NCI-H2196 treated with DMSO at 0.1 percent for 48 hours (cell line): ENCODE measurements around the gene TMCO4.

Experiments
- DNase-seq: peaks from one replicate; lab custom pipeline; 2025; ENCODE audit not compliant: unreplicated experiment; lab: John Stamatoyannopoulos, UW

TMCO4 gene

GRCh38 chr1:19723874-19724273 is 75.8 kb downstream of the TMCO4 start:
- DNase-seq, result no peak

- no peak for DNase-seq
These were observed 78.7 kb downstream of the TMCO4 start for GRCh38 chr1:19720973-19721372.

- DNase-seq, result no peak
These were observed 79.5 kb downstream of the TMCO4 start for GRCh38 chr1:19720174-19720573.

GRCh38 chr1:19717467-19717866 is 82.2 kb downstream of the TMCO4 start:
- DNase-seq, result no peak

GRCh38 chr1:19715334-19716203 is 84.1 kb downstream of the TMCO4 start:
- DNase-seq, result peak; percentile 95

GRCh38 chr1:19712928-19713327 is 86.8 kb downstream of the TMCO4 start:
- DNase-seq, result no peak

- DNase-seq, result no peak
These were observed 88.7 kb downstream of the TMCO4 start for GRCh38 chr1:19710825-19711611.

GRCh38 chr1:19709260-19709793 is 90.4 kb downstream of the TMCO4 start:
- no peak for DNase-seq

- DNase-seq, result no peak
These were observed 91.1 kb downstream of the TMCO4 start for GRCh38 chr1:19708567-19709110.

- DNase-seq, result no peak
These were observed 93.6 kb downstream of the TMCO4 start for GRCh38 chr1:19706136-19706535.

- DNase-seq, result no peak
These were observed 94.3 kb downstream of the TMCO4 start for GRCh38 chr1:19705464-19705863.

GRCh38 chr1:19704247-19705113 is 95.2 kb downstream of the TMCO4 start:
- DNase-seq, result peak; percentile 68

GRCh38 chr1:19703280-19703679 is 96.4 kb downstream of the TMCO4 start:
- DNase-seq, result no peak

- no peak for DNase-seq
These were observed 99.5 kb downstream of the TMCO4 start for GRCh38 chr1:19700079-19700777.

GRCh38 chr1:19698181-19698580 is 101.5 kb downstream of the TMCO4 start:
- DNase-seq, result no peak

GRCh38 chr1:19696820-19697219 is 102.9 kb downstream of the TMCO4 start:
- DNase-seq, result no peak

- DNase-seq, result no peak
These were observed 103.9 kb downstream of the TMCO4 start for GRCh38 chr1:19695772-19696171.

- no peak for DNase-seq
These were observed 105.4 kb downstream of the TMCO4 start for GRCh38 chr1:19694298-19694697.

- DNase-seq, result no peak
These were observed 109.4 kb downstream of the TMCO4 start for GRCh38 chr1:19690342-19690741.

GRCh38 chr1:19689856-19690255 is 109.9 kb downstream of the TMCO4 start:
- DNase-seq, result no peak
